ENCODE data around the gene CMIP.

CMIP gene

GRCh38 chr16:81498351-81498750 is 53.7 kb downstream of the CMIP start:
- peaks cover 49% of the 10 kb centered on the region for H3K4me1 Mint-ChIP-seq

GRCh38 chr16:81499576-81500380 is 55.2 kb downstream of the CMIP start:
- Mint-ChIP-seq H3K36me3 (ENCODE audit: low read depth) (no peaks in the 10 kb centered on the region), H3K27ac (peak overlapping the region in 1 of 3 experiments; percentile 4), H3K27me3 (ENCODE audit: low read depth) (no peaks in the 10 kb centered on the region), H3K4me3 (peak overlapping the region in 1 of 3 experiments; percentile 34), H3K9me3 (no peaks in the 10 kb centered on the region), H3K4me1 (peaks cover 39% of the 10 kb centered on the region)
- no peak for TF ChIP-seq CTCF (IDR thresholded peaks at IDR 0.05; ENCODE audit: unreplicated experiment in 3 of 3)

More at GRCh38 chr16:81498351-81498750, 53.7 kb downstream of the CMIP start:
- H3K9me3 Mint-ChIP-seq, result no peaks in the 10 kb centered on the region
- no peak overlapping the region for H3K27ac Mint-ChIP-seq
- no peak overlapping the region for H3K4me3 Mint-ChIP-seq
- no peak for TF ChIP-seq CTCF (IDR thresholded peaks at IDR 0.05; ENCODE audit: unreplicated experiment in 3 of 3)
- no peaks in the 10 kb centered on the region for H3K36me3 Mint-ChIP-seq (ENCODE audit: low read depth)
- H3K27me3 Mint-ChIP-seq (ENCODE audit: low read depth), result no peaks in the 10 kb centered on the region

- no peaks in the 10 kb centered on the region for H3K9me3 Mint-ChIP-seq
- peak overlapping the region in 1 of 3 experiments; percentile 30 for H3K27ac Mint-ChIP-seq
- TF ChIP-seq CTCF (IDR thresholded peaks at IDR 0.05; ENCODE audit: unreplicated experiment in 3 of 3), result no peak
- H3K4me1 Mint-ChIP-seq, result peaks cover 46% of the 10 kb centered on the region
- H3K27me3 Mint-ChIP-seq (ENCODE audit: low read depth), result no peaks in the 10 kb centered on the region
- H3K4me3 Mint-ChIP-seq, result no peak overlapping the region
- H3K36me3 Mint-ChIP-seq (ENCODE audit: low read depth), result no peaks in the 10 kb centered on the region
Measured at GRCh38 chr16:81500833-81501521, 56.4 kb downstream of the CMIP start.

GRCh38 chr16:81502396-81503070 is 57.9 kb downstream of the CMIP start:
- Mint-ChIP-seq H3K36me3 (ENCODE audit: low read depth) (no peaks in the 10 kb centered on the region), H3K9me3 (no peaks in the 10 kb centered on the region), H3K27ac (peak overlapping the region in 2 of 3 experiments; percentile 14 to 73), H3K4me1 (peaks cover 39% of the 10 kb centered on the region), H3K4me3 (no peak overlapping the region), H3K27me3 (ENCODE audit: low read depth) (no peaks in the 10 kb centered on the region)
- no peak for TF ChIP-seq CTCF (IDR thresholded peaks at IDR 0.05; ENCODE audit: unreplicated experiment in 3 of 3)

GRCh38 chr16:81505011-81505661 is 60.5 kb downstream of the CMIP start:
- H3K27me3 Mint-ChIP-seq (ENCODE audit: low read depth), result no peaks in the 10 kb centered on the region
- H3K4me3 Mint-ChIP-seq, result no peak overlapping the region
- no peaks in the 10 kb centered on the region for H3K9me3 Mint-ChIP-seq
- peak overlapping the region; percentile 63 to 75 (median 71) for H3K27ac Mint-ChIP-seq
- H3K36me3 Mint-ChIP-seq (ENCODE audit: low read depth), result no peaks in the 10 kb centered on the region
- no peak for TF ChIP-seq CTCF (IDR thresholded peaks at IDR 0.05; ENCODE audit: unreplicated experiment in 3 of 3)
- H3K4me1 Mint-ChIP-seq, result peaks cover 18% of the 10 kb centered on the region
